Measurements from ENCODE around the gene HES4. TPM values are rescaled to one million over a fixed set of nuclear protein-coding genes. Genes with fewer than 3 reads are reported as not detected.

Gene HES4
- total and polyA plus RNA-seq, 10 of the 15 experiments (the other 5 are each of a cell fraction or from before 2014, with no cell fraction given) = 0.44 to 1.7 (median 0.85) TPM; not detected in 5

GRCh38 chr1:981955-982558, 17.8 kb downstream of the HES4 start, which contains the start of gene PERM1:
Gene PERM1, minus strand, starts transcription at chr1:982093. Its CDS starts 1,064 bp downstream, at chr1:981029.
- FAIRE-seq = no peak
- BruUV-seq (replicated peaks) = no TSS peak
- POLR2A ChIA-PET = interaction anchor here (0.8 kb wide), 2 partner anchors 15 to 32 kb away, joined by 3 read pairs; partner anchors contain the start of genes ISG15 and PLEKHN1
- DNase-seq (ENCODE audit: low read depth, low spot score) = no peak
- intact Hi-C loops (cut with micrococcal nuclease; ENCODE audit: unreplicated experiment) (no loop called here), in situ Hi-C loops (cut with MboI) (loop anchor here (5.0 kb wide), 1 partner anchor 80 kb away; no protein-coding TSS in a partner anchor)
- no peak within 1 kb of the TSS for H3K4me3 ChIP-seq
- H3K4me1 ChIP-seq (ENCODE audit: control insufficient read depth, insufficient read depth, low read length) = no peaks in the 10 kb centered on the region
- H3K9me3 ChIP-seq (replicated peaks; ENCODE audit: control insufficient read depth, insufficient read depth, low read length) = no peaks in the 10 kb centered on the region; the same call in 2 of the 3 replicates
- H3K36me3 ChIP-seq (ENCODE audit: control insufficient read depth in 2 of 2, insufficient read depth in 2 of 2, low read length in 1 of 2) = no peaks in the 10 kb centered on the region
- WGBS (ENCODE audit: insufficient coverage, insufficient replicate concordance, low lambda C conversion rate, missing lambda C conversion rate) = 38% methylated on average over 28 of the region's 28 CpGs
- CTCF ChIA-PET = interaction anchor here (1.6 to 8.0 kb wide), 7 partner anchors 11 to 310 kb away, joined by 4 to 56 read pairs (median 12); no protein-coding TSS in a partner anchor
- no peak within 1 kb of the TSS for H3K4me2 ChIP-seq (ENCODE audit: control insufficient read depth, insufficient read depth)
- no peak within 1 kb of the TSS for H3K27ac ChIP-seq (ENCODE audit: control insufficient read depth, insufficient read depth)
- H2AFZ ChIP-seq (ENCODE audit: control insufficient read depth, low read depth, low read length) = no peak within 1 kb of the TSS
- RAD21 ChIA-PET (ENCODE audit: unreplicated experiment) = interaction anchor here (1.0 to 2.2 kb wide), 6 partner anchors 8 to 309 kb away, joined by 3 to 16 read pairs (median 6); partner anchors contain the start of gene ISG15
- TF ChIP-seq SIN3A (IDR thresholded peaks at IDR 0.05; ENCODE audit: low read depth, low read length) (no peak), EED (IDR thresholded peaks at IDR 0.05; ENCODE audit: low read depth) (no peak), SIX5 (IDR thresholded peaks at IDR 0.05; ENCODE audit: low read depth, low read length, severe bottlenecking) (no peak), BHLHE40 (IDR thresholded peaks at IDR 0.05; ENCODE audit: borderline replicate concordance in 1 of 2, low read depth in 2 of 2, low read length in 1 of 2) (no peak; a peak in 1 of 4 replicates), DPF2 (IDR thresholded peaks at IDR 0.05) (no peak), SMC3 (IDR thresholded peaks at IDR 0.05; ENCODE audit: borderline replicate concordance, low read length) (no peak), RAD21 (IDR thresholded peaks at IDR 0.05; ENCODE audit: insufficient read depth, low read depth, low read length) (no peak)
- TF ChIP-seq, protein P1, sequence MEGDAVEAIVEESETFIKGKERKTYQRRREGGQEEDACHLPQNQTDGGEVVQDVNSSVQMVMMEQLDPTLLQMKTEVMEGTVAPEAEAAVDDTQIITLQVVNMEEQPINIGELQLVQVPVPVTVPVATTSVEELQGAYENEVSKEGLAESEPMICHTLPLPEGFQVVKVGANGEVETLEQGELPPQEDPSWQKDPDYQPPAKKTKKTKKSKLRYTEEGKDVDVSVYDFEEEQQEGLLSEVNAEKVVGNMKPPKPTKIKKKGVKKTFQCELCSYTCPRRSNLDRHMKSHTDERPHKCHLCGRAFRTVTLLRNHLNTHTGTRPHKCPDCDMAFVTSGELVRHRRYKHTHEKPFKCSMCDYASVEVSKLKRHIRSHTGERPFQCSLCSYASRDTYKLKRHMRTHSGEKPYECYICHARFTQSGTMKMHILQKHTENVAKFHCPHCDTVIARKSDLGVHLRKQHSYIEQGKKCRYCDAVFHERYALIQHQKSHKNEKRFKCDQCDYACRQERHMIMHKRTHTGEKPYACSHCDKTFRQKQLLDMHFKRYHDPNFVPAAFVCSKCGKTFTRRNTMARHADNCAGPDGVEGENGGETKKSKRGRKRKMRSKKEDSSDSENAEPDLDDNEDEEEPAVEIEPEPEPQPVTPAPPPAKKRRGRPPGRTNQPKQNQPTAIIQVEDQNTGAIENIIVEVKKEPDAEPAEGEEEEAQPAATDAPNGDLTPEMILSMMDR (IDR thresholded peaks at IDR 0.05 in 2 of 3, conservative IDR thresholded peaks at IDR 0.05 in 1 of 3; ENCODE audit: control insufficient read depth in 2 of 3, extremely low read depth in 1 of 3, insufficient read depth in 1 of 3, low read depth in 3 of 3, low read length in 3 of 3) = no peak
- no peak within 1 kb of the TSS for H3K9ac ChIP-seq (ENCODE audit: control insufficient read depth, insufficient read depth, low read length)
- H3K27me3 ChIP-seq (replicated peaks in 1 of 2; ENCODE audit: control insufficient read depth in 2 of 2, insufficient read depth in 2 of 2, low read length in 1 of 2) = no peaks in the 10 kb centered on the region
- SMC1A ChIA-PET (ENCODE audit: uncharacterized antibody, unreplicated experiment) = interaction anchor here (0.7 to 2.2 kb wide), 4 partner anchors 15 to 228 kb away, joined by 3 to 5 read pairs (median 4); partner anchors contain the start of gene PLEKHN1
- no peaks in the 10 kb centered on the region for H3K79me2 ChIP-seq (ENCODE audit: control insufficient read depth, insufficient read depth, low read length)
- no peaks in the 10 kb centered on the region for H4K20me1 ChIP-seq (ENCODE audit: control insufficient read depth, insufficient read depth)
- no peak for ATAC-seq

Data from GM12878 (cell line).